Smooth muscle cell (in vitro differentiated cells): Measurements from ENCODE around the gene MBLAC1. TPM values are rescaled to one million over a fixed set of nuclear protein-coding genes. Genes with fewer than 3 reads are reported as not detected.
A peak's percentile ranks its signal among the peaks of the same experiment; 100 is the strongest.

ENCODE experiments used
- DNase-seq: peaks from one replicate; lab custom pipeline; 2025; ENCODE audit not compliant: unreplicated experiment; lab: John Stamatoyannopoulos, UW
- H2AFZ ChIP-seq: fragments of 200-600 bp; sonication (generic); 2 replicates; pipeline ENCODE4 v1.6.0; 2016; ENCODE audit warnings: antibody characterized with exemption, low read depth, mild to moderate bottlenecking
- H3F3A ChIP-seq: fragments of 200-600 bp; sonication (generic); 2 replicates; pipeline ENCODE4 v1.6.0; 2017; ENCODE audit warnings: antibody characterized with exemption, low read depth
- H3K27ac ChIP-seq: fragments of 200-600 bp; sonication (generic); 2 replicates; pipeline ENCODE4 v1.5.1; 2016; ENCODE audit warnings: low read depth, mild to moderate bottlenecking
- H3K27me3 ChIP-seq: fragments of 200-600 bp; sonication (generic); 2 replicates; pipeline ENCODE4 v1.6.1; 2016; ENCODE audit warnings: low read depth, mild to moderate bottlenecking
- H3K36me3 ChIP-seq: fragments of 200-600 bp; sonication (generic); 2 replicates; pipeline ENCODE4 v1.5.1; 2016; ENCODE audit warnings: low read depth
- H3K4me1 ChIP-seq: fragments of 200-600 bp; sonication (generic); 2 replicates; pipeline ENCODE4 v1.5.1; 2016; ENCODE audit warnings: low read depth
- H3K4me2 ChIP-seq: fragments of 200-600 bp; sonication (generic); 2 replicates; pipeline ENCODE4 v1.6.0; 2016; ENCODE audit warnings: mild to moderate bottlenecking
- H3K4me3 ChIP-seq: fragments of 200-600 bp; sonication (generic); 2 replicates; pipeline ENCODE4 v1.5.1; 2016; ENCODE audit warnings: mild to moderate bottlenecking
- H3K79me2 ChIP-seq: fragments of 200-600 bp; sonication (generic); 2 replicates; pipeline ENCODE4 v1.6.0; 2016; ENCODE audit warnings: low read depth, mild to moderate bottlenecking
- H3K9ac ChIP-seq: fragments of 200-600 bp; sonication (generic); 2 replicates; pipeline ENCODE4 v1.6.0; 2016; ENCODE audit warnings: low read depth
- H3K9me3 ChIP-seq: fragments of 200-600 bp; sonication (generic); replicated peaks from 2 replicates; pipeline ENCODE4 v1.5.1; 2016; ENCODE audit warnings: low read depth
- H4K20me1 ChIP-seq: fragments of 200-600 bp; sonication (generic); 2 replicates; pipeline ENCODE4 v1.6.0; 2016; ENCODE audit warnings: low read depth
- WGBS: methylation state at CpG from one replicate; pipeline ENCODE4 v1.1.7; 2016; ENCODE audit warnings: low lambda C conversion rate; 5-methylcytosine and 5-hydroxymethylcytosine counted together
- polyA plus RNA-seq: library from polyadenylated mRNA; unstranded; fragments of >200 nt; fragmentation: Nextera tagmentation; extraction: Ambion mirVana; gene quantifications from 2 replicates; pipeline ENCODE4 v1.2.1, GENCODE V29; 2016
- total RNA-seq: library from RNA; depleted of rRNA; stranded (reverse); fragments of >200 nt; gene quantifications from 2 replicates; pipeline ENCODE4 v1.2.3, GENCODE V29; 2014
- TF ChIP-seq, protein P1 (sequence below): fragments of 200-600 bp; sonication (generic); IDR thresholded peaks from 2 replicates; pipeline ENCODE4 v1.5.1; 2017; ENCODE audit warnings: borderline replicate concordance, mild to moderate bottlenecking, antibody characterized with exemption; ENCODE audit not compliant: insufficient read depth, poor library complexity, severe bottlenecking

MBLAC1 gene
- total and polyA plus RNA-seq, 2 experiments from 2014 or later: 0.76 to 2.3 TPM

DNA sequence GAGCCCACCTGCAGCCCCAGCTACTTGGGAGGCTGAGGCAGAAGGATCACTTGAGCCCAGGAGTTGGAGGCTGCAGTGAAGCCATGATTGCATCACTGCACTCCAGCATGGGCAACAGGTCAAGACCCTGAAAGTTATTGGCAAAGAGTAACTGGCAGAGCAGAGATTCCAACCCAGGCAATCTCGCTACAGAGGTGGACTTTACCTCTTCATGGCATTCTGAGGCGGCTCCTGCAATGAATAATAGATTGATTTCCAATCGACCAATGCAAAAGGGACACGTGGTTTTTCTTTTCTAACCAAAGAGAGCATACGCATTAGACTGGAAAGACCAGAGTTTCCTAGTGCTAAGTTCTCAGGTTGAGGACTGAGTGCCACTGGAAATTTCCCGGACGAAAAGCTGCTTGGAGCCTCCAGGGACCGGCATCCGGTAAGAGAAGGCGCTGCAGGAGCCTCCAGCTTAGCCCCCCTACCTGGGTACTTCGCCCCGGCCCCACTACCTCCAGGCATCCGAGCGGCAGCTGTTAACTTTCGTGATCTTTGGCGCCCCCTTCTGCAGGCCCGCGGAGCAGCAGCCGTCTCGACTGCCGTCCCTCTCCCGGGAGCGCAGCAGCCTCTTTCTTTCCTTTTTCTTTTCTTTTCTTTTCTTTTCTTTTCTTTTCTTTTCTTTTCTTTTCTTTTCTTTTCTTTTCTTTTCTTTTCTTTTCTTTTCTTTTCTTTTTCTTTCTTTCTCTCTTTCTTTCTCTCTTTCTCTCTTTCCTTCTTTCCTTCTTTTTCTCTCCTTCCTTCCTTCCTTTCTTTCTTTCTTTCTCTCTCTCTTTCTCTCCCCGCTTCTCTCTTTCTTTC lies 4.1 kb downstream of the MBLAC1 start:
- Histone ChIP-seq H3F3A (peaks cover 6% of the 10 kb centered on the region), H3K4me1 (peaks cover 8% of the 10 kb centered on the region), H3K4me3 (peak overlapping the region; percentile 29), H3K27ac (no peak overlapping the region), H2AFZ (no peak overlapping the region), H3K9me3 (no peaks in the 10 kb centered on the region), H4K20me1 (no peaks in the 10 kb centered on the region), H3K9ac (no peak overlapping the region), H3K27me3 (no peaks in the 10 kb centered on the region), H3K4me2 (peak overlapping the region; percentile 79), H3K79me2 (no peaks in the 10 kb centered on the region), H3K36me3 (no peaks in the 10 kb centered on the region)
- peak; percentile 43 for DNase-seq
- TF ChIP-seq, protein P1, sequence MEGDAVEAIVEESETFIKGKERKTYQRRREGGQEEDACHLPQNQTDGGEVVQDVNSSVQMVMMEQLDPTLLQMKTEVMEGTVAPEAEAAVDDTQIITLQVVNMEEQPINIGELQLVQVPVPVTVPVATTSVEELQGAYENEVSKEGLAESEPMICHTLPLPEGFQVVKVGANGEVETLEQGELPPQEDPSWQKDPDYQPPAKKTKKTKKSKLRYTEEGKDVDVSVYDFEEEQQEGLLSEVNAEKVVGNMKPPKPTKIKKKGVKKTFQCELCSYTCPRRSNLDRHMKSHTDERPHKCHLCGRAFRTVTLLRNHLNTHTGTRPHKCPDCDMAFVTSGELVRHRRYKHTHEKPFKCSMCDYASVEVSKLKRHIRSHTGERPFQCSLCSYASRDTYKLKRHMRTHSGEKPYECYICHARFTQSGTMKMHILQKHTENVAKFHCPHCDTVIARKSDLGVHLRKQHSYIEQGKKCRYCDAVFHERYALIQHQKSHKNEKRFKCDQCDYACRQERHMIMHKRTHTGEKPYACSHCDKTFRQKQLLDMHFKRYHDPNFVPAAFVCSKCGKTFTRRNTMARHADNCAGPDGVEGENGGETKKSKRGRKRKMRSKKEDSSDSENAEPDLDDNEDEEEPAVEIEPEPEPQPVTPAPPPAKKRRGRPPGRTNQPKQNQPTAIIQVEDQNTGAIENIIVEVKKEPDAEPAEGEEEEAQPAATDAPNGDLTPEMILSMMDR: peak; percentile 89
- 15% methylated on average over 24 of the region's 24 CpGs for WGBS

DNA sequence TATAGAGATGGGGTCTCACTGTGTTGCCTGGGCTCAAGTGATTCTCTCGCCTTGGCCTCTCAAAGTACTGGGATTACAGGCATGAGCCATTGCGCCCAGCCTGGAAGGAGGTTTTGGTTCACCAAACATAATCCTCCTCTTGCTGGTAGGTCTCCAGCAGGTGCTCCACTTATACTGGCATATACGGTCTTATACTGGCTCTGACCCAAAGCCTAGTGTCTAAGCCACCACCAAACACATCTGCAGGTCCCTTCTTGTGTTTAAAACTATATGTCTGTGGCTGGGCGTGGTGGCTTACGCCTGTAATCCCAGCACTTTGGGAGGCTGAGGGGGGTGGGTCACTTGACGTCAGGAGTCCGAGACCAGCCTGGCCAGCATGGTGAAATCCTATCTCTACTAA lies 5.4 kb downstream of the MBLAC1 start:
- Histone ChIP-seq H3K4me1 (peaks cover 4% of the 10 kb centered on the region), H3K36me3 (no peaks in the 10 kb centered on the region), H3K9ac (no peak overlapping the region), H3K4me2 (no peak overlapping the region), H4K20me1 (no peaks in the 10 kb centered on the region), H3K9me3 (no peaks in the 10 kb centered on the region), H3K27ac (no peak overlapping the region), H2AFZ (no peak overlapping the region), H3K4me3 (no peak overlapping the region), H3K27me3 (no peaks in the 10 kb centered on the region), H3F3A (no peaks in the 10 kb centered on the region), H3K79me2 (no peaks in the 10 kb centered on the region)
- no peak for DNase-seq
- TF ChIP-seq, protein P1: no peak
- 79% methylated on average over 7 of the region's 7 CpGs for WGBS

DNA sequence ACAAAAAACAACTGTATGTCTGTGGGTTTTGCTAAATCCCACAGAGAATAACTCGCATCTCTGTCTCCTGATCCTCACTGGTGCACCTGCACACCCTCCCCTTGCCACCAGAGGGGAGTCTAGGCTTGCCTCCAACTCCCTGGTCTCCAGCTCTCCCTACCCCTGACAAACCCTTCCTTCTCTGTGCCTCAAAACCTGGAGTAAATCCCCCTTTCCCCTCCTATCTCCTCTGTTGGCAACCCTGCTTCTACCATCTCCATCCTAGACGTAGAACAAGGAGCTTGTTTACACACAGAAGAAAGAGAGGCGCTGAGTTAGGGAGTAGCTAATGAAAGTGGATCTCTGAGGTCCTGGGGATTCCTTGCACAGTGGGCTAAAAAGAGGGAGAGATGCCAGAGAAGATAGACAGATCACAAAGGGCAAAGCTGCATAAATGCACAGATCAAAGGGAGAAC lies 6.0 kb downstream of the MBLAC1 start:
- DNase-seq: no peak
- no peak overlapping the region for H3K4me3 ChIP-seq
- no peaks in the 10 kb centered on the region for H3K79me2 ChIP-seq
- no peak overlapping the region for H3K9ac ChIP-seq
- H3K27me3 ChIP-seq: no peaks in the 10 kb centered on the region
- H2AFZ ChIP-seq: no peak overlapping the region
- no peaks in the 10 kb centered on the region for H3F3A ChIP-seq
- no peaks in the 10 kb centered on the region for H3K36me3 ChIP-seq
- TF ChIP-seq, protein P1: peak; percentile 67
- 20% methylated on average over 3 of the region's 3 CpGs for WGBS
- H3K4me2 ChIP-seq: no peak overlapping the region
- H3K27ac ChIP-seq: no peak overlapping the region
- H3K4me1 ChIP-seq: peaks cover 4% of the 10 kb centered on the region
- no peaks in the 10 kb centered on the region for H3K9me3 ChIP-seq
- no peaks in the 10 kb centered on the region for H4K20me1 ChIP-seq
